GM19328 (cell line): ENCODE measurements around the gene ALCAM.
"Not testable (repeated sequence)": the region's sequence is repeated elsewhere in the genome, so short reads cannot be mapped to it uniquely, and the experiment has no call there.

ENCODE experiments used
- ATAC-seq: cut with Tn5 transposase; IDR thresholded peaks from one replicate; pipeline ENCODE4 v1.9.1; 2021; ENCODE audit warnings: mild to moderate bottlenecking, moderate library complexity; ENCODE audit not compliant: unreplicated experiment

The ALCAM gene

DNA sequence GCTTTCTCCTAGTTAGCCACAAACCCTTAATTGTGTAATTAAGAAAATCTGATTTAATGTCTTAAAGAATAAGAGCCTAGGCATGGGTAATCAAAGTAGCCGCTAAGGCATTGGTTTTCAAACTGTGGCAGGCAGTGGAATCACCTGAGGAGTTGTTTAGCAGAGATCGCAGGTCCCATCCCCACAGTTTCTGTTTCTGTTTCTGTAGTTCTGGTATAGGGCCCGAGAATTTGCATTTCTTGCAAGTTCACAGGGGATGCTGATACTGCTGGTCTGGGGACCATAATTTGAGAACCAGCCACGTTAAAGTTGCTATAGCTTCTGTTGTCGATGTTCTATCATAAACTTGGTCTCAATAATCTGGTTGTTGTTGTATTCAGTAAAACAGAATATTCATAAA, 204.3 kb downstream of the ALCAM start:
- ATAC-seq: no peak

DNA sequence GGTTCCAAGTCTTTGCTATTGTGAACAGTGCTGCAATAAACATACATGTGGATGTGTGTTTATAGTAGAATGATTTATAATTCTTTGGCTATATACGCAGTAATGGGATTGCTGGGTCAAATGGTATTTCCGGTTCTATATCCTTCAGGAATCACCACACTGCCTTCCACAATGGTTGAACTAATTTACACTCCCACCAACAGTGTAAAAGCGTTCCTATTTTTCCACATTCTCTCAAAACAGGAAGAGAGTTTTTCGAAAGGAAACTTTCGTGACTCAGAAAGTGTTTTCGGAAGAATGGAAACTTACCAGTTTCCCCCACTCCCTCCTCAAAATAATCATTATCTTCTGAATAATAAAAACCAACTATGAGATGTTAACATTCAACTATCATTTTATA, 205.8 kb downstream of the ALCAM start:
- ATAC-seq: no peak

DNA sequence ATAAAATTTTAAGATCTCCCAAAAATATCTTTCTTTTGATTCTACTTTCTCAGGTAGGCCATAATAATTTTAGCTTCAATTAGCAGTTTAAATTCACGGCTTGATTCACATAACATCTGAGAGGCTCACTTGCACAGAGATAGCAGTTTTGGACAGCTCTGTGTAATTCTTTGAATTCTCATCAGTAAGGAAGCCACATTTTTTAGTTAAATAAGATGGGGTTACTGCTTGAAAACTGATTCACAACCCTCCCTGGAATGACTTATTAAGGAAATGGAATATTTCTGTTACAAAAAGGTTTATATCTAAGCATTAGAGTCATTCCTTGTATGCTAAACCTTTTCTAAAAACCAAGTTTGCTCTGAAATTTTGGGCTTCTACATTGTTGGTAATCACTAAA, 212.7 kb downstream of the ALCAM start:
- no peak for ATAC-seq

DNA sequence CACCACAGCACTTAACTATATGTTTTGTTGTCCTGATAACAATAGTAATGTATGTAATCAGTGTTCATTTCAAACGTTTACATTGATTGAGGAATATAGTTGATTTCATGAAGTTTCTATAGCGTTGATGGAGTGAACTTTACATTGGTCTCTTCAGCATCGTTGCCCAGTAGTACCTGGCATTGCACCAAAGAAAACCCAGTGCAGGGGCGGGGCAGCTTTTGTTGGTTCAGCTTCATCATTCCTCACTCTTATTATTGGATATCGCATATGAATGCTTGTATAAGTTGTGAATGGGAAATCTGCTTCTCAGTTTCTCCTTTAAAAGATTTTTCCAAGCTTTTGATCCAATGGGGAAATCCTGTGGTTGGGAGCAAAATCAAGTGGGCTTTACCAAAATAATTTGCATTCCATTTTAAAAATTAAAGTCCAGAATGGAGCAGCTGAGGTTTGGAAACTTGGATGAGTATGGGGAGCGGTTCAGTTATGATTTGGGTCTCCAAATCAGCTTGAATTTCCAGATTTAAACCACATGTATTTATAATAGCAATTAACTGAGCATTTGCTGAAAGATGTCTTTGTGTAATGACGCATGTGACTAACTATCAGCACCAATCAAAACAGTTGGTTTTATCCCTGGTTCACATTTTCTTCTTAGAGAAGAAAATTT, 213.7 kb downstream of the ALCAM start:
- ATAC-seq: no peak

DNA sequence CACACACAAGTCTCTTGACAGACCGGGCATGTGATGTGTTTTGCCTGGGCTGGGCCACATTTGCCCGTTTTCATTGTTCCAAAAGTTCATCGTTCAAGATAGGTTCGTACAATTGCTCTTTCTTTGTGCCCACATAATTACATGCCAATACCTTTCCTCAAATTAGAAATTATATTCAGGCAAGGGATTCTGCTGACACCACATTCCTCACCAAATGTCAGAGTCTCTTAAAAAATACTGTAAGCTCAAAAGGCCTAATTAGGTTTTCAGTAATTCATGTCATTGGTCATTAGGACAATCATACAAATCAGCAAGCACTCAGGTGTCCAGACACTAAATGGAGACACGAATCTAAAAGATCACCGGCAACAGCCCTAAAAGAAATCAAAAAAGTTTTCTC, 215.3 kb downstream of the ALCAM start:
- no peak for ATAC-seq

DNA sequence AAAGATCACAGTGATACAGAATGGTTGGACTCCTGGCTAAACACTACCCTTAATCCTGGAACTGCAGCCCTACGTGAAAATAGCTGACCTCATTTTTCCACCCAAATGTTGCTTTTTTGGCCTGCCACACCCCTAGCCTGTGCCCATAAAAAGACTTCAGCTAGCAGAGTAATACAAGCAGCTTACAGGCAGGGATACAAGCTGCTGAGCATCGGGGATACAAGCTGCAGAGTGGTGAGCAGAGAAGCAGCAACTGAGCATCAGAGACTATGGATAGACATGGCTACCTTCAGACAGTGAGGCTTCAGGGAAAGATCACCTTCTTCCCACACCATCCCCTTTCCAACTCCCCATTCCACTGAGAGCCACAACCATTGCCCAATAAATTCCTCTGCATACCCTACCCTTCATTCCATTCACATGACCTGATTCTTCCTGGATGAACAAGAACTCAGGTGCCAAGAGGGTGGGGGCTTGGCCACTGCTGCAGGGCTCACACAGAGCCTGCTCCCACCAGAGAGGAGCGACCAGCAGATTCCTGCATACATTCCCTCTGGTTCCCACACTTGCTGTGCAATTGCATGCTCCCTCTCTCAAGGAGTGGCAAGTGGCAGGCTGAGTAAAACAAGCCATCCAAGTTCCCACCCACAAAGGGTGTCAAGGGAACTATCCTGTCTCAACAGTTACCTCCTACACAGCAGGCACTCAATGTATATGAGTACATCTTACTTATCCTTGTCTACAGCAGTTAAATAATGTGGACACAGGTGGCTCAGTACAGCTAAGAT, 217.5 kb downstream of the ALCAM start:
- no peak for ATAC-seq

DNA sequence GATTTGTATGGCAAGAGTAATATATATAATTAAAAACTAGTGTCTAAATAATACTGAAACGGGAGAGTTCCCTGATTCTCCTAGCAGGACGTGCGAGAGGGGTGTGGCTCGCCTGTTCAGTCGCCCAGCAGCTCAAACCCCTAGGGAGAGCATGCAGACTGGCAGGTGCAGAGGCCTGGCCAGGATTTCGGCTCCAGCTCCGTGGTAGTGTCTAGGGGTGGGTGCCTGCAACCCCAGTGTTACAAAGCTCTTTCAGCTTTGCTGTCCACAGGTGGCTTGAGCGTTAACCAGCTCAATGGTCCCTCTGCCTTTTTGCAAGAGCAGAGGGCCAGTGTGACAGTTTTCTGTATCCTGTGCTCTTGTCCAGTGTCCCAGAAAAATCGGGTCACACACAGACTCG, 226.6 kb downstream of the ALCAM start:
- no peak for ATAC-seq

DNA sequence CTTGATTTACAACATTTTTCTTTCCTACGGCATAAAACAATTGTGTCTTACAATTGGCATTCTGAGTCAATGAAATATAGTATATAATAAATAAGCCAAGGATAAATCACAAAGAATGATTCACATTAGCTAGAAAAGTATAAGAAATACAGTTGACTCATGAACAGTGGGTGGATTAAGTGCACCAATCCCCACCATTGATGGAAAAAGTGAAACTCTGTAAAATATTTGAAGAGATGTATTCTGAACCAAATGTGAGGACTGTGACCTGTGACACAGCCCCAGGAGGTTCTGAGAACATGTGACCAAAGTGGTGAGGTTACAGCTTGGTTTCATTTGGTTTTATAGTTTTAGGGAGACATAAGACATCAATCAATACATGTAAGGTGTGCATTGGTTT, 227.5 kb downstream of the ALCAM start:
- ATAC-seq: no peak

DNA sequence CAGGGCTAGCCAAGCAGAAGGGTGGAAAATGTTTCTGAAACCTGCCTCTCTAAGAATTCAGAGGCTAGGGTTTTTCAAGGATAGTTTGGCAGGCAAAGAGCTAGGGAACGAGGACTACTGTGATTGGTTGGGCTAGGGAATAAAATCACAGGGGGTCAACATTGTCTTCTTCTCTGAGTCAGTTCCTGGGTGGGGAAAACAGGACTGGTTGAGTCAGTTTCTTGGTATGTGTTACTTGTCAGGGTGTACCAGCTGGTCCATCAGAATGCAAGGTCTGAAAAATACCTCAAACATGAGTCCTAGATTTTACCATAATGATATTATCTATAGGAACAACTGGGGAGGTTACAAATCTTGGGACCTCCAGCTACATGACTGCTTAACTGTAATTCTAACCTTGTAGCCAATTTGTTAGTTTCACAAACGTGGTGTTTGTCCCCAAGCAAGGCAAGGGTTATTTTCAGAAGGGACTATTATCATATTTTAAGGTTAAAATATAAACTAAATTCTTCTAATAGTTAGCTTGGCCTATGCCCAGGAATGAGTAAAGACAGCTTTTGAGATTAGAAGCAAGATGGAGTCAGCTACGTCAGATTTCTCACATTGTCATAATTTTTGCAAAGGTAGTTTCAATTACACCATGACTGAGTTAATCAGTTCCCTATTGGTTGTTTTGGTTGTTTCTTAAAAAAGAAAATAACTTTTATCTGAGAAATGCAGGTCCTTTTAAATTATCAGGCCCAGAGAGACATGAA, 231.5 kb downstream of the ALCAM start:
- no peak for ATAC-seq

DNA sequence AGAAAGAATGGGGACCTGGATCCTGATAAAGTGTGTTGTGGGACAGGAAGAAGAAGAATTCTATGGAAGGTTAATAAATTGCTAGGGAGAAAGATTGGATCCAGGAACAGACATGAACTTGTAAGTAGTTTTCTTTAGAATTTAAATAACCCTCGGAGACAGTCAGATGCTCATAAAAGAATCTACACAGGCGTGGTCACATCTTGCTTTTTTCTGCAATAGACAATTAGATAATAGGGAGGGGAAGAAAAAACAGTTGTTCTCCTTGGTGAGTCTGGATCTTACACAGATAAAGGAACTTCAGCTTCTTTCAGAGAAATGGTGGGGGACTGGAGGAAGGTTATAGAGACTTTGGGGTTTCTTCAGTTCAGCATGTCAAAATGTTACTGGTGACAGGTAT, 232.6 kb downstream of the ALCAM start:
- ATAC-seq: no peak

DNA sequence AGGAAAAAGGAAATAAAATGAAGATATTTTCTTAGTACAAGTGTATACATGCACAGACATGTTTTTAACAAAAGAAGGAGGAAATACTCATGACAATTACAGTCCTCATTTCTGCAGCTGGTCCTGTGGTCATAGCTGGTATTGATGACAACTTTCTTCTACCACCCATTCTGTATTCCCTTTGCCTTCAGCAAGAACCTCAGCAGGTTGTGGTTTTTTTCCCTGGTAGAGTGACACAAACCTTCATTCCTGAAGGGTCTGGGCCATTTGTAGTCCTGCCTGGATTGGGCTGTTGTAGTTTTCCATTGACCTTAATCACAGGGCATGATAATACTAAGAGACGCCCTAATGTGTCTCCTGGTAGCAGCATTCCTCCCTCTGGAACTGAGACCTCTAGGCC, 235.0 kb downstream of the ALCAM start:
- ATAC-seq: not testable (repeated sequence)

DNA sequence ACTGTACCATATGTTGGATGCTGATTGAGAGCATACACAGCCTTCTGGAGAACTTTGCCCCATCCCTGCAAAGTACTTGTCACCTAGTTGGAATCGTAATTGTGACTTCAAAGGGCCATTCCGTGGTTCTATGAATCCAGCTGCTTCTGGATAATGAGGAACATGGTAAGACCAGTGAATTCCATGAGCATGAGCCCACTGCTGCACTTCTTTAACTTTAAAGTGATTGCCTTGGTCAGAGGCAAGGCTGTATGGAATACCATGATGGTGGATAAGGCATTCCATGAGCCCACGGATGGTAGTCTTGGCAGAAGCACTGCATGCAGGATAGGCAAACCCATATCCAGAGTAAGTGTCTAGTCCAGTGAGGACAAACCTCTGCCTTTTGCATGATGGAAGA, 235.6 kb downstream of the ALCAM start:
- not testable (repeated sequence) for ATAC-seq

DNA sequence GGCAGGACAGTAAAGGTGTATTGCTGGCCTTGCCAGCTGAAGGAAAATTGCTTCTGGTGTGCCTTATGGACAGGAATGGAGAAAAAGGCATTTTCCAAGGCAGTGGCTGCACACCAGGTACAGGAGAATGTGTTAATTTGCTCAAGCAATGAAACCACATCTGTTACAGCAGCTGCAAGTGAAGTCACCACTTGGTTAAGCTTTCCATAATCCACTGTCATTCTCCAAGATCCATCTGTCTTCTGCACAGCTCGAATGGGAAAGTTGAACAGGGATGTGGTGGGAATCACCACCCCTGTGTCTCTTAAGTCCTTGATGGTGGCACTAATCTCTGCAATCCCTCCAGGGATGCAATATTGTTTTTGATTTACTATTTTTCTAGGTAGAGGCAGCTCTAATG, 236.8 kb downstream of the ALCAM start:
- not testable (repeated sequence) for ATAC-seq

DNA sequence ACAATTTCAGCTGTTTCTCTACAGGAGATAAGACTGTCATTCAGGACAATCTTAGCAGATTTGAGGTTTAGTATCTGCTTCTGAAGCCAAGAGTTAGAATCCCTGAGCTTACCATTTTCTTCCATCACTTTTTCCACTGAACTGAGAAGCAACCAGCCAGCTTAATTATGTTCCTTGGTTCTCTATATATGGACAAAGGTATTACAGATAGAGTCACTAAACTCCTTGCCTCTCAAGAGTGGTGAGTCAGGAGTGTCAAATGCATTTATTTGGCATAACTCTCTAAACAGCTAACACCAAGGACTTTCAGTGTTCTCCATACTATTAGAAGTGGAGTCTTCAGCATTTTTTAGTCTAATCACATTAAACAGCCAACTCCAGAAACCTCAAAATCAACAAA, 239.3 kb downstream of the ALCAM start:
- ATAC-seq: no peak

DNA sequence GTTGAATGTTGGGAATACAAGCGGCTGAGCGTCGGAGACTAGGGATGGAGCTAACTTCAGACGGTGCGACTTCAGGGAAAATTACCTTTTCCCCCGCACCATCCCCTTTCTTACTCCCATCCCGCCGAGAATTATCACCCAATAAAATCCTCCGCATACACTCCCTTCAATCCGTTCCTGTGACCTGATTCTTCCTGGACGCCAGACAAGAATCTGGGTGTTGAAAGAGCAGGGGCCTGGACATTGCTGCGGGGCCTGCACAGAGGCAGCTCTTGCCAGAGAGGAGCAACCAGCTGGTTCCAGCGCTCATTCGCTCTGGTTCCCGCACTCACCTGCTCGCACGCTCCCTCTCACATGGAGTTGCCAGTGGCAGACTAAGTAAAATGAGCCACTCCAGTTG, 241.9 kb downstream of the ALCAM start:
- ATAC-seq: no peak

DNA sequence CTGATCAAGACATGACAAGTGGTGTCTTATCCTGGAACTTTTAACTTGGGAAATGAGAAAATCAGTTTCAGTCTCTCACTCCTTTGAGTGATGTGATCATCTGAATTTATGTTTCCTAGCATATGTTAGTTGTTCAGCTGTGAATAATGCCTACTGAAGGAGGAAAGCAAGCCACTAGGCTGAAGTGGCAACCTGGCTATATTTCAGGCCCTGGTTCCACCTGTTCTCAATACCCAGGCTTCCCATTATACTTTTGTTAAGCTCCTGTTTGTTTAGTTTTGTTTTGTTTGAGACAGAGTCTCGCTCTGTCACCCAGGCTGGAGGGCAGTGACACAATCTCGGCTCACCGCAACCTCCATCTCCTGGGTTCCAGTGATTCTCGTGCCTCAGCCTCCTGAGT, 243.8 kb downstream of the ALCAM start:
- no peak for ATAC-seq

DNA sequence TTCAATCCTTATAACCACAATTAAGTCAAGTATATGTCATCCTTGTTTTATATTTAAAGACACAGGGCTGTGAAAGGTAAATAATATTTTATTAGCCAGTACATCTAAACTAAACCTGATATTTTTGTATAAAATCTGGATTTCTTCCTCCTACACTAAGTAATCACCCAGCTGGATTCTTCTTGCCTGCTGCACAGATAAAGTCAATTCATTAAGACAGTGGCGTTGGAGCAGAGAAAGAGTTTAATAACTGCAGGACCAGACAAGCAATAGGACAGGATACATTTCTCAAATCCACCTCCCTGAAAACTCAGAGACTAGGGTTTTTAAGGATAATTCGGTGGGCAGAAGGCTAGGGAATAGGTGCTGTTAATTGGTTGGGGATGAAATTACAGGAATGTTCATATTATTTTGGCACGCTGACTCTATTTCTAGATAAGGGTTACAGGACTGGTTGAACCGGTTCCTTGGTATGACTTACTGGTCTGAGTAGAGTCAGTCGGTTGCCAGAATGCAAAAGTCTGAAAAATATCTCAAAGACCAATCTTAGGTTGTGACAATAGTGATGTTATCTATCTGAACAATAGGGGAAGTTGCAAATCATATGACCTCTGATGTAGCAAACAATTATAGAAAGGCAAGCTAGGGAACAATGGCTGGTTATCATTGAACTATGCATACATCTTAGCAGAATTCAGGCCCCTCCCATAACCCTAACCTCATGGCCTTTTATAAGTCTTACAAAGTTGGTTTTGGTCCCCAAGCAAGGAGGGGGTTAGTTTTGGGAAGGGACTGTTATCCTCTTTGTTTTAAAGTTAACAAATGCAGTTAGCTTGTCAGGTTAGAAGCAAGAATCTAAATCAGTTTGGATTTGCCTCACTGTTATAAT, 244.8 kb downstream of the ALCAM start:
- no peak for ATAC-seq

DNA sequence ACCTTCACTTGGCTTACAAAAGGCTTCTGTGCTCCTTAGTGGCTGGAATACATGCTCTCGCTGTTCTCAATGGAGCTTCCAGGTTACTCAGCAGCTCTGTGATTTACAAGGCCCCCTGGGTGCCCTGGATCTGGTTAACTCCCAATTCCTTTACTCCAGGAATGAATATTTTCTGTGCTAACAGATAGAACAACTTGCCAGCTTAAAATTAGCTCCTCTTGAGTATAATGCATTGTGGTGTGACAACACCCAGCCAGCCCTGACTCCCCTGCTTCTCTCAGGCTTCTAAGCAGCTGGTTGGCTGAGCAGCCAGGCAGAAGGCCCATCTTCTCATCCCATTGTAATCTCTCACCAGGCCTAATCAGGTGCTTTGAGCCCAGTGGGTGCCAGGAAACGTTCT, 246.4 kb downstream of the ALCAM start:
- no peak for ATAC-seq

DNA sequence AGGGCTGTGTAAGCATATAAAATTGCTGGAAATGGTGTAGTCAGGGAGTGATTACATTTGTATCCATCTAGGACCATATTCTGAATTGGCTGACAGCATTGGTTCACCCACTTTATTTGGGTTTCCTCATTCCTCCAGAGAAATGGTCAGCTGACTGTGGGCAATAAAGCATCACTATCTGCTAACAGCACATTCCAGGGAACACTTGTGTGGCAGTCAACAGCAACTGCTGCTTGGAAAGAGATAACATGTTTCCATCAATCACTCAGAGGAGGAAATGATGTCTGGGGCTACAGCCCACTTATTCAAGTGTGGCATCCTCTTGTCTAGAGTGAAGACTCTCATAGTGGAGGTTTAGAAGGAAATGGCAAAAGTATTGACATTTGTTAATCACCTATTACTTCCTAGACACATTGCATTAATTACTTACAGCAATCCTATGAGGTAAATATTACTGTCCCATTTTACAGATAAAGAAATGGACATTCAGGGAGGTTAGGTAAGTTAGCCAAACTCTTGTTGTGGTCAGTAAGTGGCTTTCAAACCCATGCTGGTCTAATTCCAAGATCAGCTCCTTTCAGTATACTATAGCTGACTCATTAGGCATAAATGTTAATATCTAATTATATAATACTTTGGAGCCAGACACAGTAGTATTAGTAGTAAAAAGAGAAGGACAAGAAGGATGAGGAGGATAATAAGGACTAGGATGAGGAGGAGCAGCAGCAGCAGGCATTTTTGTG, 247.8 kb downstream of the ALCAM start:
- ATAC-seq: no peak

DNA sequence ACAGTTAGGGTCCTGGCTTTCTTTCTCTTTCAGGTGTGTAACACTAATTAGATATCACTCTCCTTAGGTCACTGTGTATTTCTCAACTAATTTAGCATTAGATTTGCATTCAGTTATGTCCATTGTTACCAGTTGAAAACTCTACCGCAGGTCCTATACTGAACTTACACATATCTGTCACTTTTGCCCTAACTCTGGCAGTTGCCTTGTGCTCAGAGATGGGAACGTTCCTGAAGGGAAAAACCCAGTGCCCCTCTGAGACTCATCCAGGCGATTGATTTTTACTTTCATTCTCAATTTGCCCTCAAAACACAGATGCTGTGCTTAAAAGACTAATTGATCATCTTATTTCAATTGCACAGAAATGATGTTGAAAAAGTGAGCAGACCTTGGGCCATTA, 249.1 kb downstream of the ALCAM start:
- no peak for ATAC-seq
